KOPT-K1 (cell line): ENCODE data around the gene C1QL1.

Experiments used
- H3K27ac ChIP-seq: fragments of 200-600 bp; sonication (generic); 2 replicates; pipeline ENCODE4 v1.5.1; 2016; ENCODE audit warnings: antibody characterized with exemption, mild to moderate bottlenecking, low read depth, low read length; ENCODE audit not compliant: poor library complexity, severe bottlenecking
- H3K36me3 ChIP-seq: fragments of 200-600 bp; sonication (generic); 2 replicates; pipeline ENCODE4 v1.5.1; 2017; ENCODE audit warnings: antibody characterized with exemption, mild to moderate bottlenecking, low read length, moderate library complexity; ENCODE audit not compliant: insufficient read depth
- H3K9me3 ChIP-seq: fragments of 200-600 bp; sonication (generic); 2 replicates; pipeline ENCODE4 v1.5.1; 2017; ENCODE audit warnings: antibody characterized with exemption, low read length, mild to moderate bottlenecking; ENCODE audit not compliant: insufficient read depth, poor library complexity, severe bottlenecking

Gene C1QL1

GRCh38 chr17:44997733-44998520 is 29.8 kb upstream of the C1QL1 start:
- Histone ChIP-seq H3K27ac (no peak overlapping the region), H3K9me3 (peaks cover 8% of the 10 kb centered on the region), H3K36me3 (no peaks in the 10 kb centered on the region)

GRCh38 chr17:44996304-44996703 is 28.2 kb upstream of the C1QL1 start:
- Histone ChIP-seq H3K27ac (no peak overlapping the region), H3K36me3 (no peaks in the 10 kb centered on the region), H3K9me3 (peaks cover 8% of the 10 kb centered on the region)

- Histone ChIP-seq H3K27ac (no peak overlapping the region), H3K36me3 (no peaks in the 10 kb centered on the region), H3K9me3 (peaks cover 8% of the 10 kb centered on the region)
Observed at GRCh38 chr17:44995436-44996001, 27.4 kb upstream of the C1QL1 start.

DNA sequence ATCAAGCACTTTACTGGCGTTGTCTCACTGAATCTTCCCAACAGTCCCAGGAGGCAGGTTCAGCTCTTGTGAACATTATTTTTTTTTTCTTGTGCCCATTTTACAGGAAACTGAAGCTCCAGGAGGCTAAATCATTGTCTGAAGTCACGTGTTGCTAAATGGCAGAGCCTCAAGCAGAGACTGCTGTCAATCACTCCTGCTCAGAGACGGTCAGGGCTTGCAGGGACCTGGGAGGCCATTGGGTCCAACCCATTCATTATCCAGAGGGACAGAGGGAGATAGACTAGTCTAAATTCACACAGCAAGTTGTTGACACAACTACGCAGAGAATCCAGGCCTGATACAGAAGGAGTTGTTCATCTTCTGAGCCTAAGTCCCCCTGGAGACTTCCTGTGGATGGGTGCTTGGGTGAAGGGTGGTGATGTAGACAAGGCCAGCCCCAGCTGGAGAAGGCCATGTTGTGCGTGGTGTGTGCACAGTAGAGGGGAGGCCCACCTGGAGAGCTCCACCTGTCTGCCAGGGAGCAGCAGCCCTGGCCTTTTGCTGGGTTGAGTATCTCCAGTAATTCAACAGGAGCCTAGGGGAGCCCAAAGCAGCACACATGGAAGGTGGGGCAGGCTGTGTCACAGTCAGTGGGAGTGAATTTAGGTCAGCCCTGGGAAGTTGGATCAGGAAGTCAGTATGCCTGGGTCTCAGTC is 24.3 kb upstream of the C1QL1 start:
- no peaks in the 10 kb centered on the region for H3K36me3 ChIP-seq
- no peaks in the 10 kb centered on the region for H3K9me3 ChIP-seq
- no peak overlapping the region for H3K27ac ChIP-seq

- Histone ChIP-seq H3K9me3 (no peaks in the 10 kb centered on the region), H3K27ac (no peak overlapping the region), H3K36me3 (no peaks in the 10 kb centered on the region)
Observed at GRCh38 chr17:44990994-44991393, 22.9 kb upstream of the C1QL1 start.

DNA sequence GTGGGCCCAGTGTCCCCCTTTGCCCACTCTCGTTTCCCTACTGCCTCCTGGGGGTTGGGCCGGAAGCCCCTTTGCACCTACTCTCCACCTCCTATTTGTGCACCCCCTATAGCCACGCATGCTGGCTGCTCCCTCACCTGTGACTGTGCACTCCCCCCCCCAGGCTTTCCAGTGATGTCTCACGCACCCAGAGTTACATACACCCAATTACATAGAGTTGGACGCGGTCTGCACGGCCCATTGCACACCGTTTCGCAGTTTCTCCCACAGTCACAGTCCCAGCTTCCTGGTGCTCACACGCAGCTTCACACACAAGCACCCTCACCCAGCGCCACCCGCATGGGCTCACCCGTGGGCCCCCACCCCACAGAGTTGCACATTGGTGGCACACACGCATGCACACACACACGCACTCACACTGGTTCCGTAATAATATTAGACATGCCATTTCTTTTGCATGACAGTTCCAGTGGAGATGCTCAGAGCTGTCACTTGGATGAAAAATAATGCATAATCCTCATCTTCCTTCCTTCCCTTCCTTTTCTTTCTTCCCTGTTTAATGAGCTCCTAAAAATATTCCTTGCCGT is 21.5 kb upstream of the C1QL1 start:
- H3K36me3 ChIP-seq: no peaks in the 10 kb centered on the region
- H3K9me3 ChIP-seq: no peaks in the 10 kb centered on the region
- H3K27ac ChIP-seq: no peak overlapping the region

DNA sequence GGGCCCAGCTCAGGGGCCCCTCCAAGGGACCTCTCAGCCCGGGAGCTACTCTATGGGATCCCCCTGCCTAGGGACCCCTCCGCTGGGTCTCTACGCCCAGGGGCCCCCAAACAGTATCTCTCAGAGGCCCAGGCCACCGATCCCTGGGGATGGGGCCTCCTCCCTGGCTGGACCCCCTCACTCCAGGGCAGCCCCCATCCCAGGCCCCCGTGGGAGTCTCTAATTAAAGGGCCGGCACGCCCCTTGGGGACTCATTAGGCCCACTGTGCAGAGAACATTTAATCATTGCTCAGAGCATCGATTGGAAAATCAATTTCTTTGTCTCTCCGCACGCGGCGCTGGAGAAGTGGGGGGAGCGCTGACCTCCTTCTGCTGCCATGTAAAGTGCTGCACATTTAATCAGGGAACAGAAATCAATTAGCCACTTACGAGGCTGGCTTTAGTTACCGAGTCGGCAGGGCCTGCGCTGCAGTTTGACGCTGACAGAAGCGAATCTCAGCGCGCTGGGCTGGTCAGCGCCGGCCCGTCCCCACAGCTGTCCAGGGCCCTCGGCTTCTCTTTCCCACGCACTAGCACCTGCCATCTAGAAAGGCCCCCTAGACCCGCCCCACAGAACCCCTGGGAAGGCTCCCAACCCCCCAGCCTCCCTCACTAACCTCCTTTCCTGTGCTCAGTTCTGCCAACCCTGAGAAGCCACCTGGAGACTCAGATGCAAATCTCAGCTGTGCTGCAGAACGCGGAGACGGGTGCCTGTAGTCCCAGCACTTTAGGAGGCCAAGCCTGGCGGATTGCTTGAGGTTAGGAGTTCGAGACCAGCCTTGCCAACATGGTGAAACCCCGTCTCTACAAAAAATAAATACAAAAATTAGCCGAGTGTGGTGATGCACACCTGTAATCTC is 20.2 kb upstream of the C1QL1 start:
- Histone ChIP-seq H3K9me3 (no peaks in the 10 kb centered on the region), H3K36me3 (no peaks in the 10 kb centered on the region), H3K27ac (no peak overlapping the region)

- H3K27ac ChIP-seq: no peak overlapping the region
- no peaks in the 10 kb centered on the region for H3K9me3 ChIP-seq
- H3K36me3 ChIP-seq: no peaks in the 10 kb centered on the region
Observed at GRCh38 chr17:44983563-44983962, 15.5 kb upstream of the C1QL1 start.

GRCh38 chr17:44982113-44982702 is 14.1 kb upstream of the C1QL1 start:
- H3K9me3 ChIP-seq: no peaks in the 10 kb centered on the region
- no peaks in the 10 kb centered on the region for H3K36me3 ChIP-seq
- H3K27ac ChIP-seq: no peak overlapping the region

DNA sequence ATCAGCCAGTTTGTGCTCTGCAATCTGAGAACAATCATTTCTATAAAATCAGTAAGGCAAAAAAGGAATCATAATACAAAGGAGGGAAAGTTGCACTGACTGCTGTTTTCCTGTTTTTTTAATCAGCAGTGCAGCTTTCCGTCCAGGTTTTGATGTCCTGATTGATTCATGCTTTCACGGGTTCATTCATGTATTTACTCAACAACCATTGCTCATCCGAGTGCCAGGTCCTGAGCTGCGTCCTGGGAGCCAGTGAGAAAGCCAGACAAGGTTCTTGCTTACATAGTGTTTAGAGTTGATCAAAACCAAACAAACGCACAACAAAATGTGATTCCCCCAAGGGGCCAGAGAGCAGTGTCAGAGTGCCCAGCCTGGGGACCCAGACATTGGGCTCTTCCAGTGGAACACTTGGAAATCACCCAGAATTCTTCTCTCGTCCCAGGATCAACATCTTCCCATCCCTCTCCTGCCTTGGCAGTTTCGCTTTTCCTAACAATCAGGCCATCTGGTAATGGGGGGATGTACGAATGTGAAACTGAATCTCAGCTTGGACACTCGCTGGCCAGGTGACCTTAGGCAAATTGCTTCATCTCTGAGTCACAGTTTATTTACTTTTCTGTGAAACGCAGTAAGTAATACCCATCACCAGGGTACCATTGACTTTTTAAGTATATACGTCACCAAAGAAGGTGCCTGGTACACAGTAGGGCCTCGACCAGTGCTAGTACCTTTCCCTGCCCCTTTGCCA is 13.3 kb upstream of the C1QL1 start:
- Histone ChIP-seq H3K36me3 (no peaks in the 10 kb centered on the region), H3K9me3 (no peaks in the 10 kb centered on the region), H3K27ac (no peak overlapping the region)

DNA sequence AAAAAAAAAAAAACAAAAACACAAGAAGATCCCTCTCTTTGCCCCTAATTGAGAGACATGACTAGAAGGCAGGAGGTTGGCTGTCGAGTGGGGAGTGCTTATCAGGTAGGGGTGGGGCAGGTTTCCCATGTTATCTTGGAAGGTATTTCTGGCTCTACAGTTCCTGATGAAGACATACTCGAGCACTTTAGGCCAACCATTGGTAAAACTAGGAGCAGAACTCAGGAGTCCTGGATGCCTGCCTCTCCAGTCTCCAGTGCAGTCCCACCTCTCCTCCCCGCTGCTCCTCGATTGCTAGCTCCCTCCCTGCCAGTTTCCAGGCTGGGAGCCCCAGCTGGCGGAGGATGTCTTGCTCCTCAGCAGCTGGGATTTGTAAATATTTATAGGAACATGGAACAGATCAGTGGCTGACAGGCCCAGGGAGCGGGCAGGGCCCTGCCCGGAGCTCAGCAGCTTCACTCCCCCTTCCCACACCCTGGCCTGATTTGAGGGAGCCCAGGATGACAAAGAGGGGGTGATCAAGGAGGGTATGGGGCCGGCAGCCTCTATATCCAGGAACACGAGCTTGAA is 11.4 kb upstream of the C1QL1 start:
- Histone ChIP-seq H3K27ac (no peak overlapping the region), H3K36me3 (no peaks in the 10 kb centered on the region), H3K9me3 (no peaks in the 10 kb centered on the region)

GRCh38 chr17:44978807-44979206 is 10.7 kb upstream of the C1QL1 start:
- H3K9me3 ChIP-seq: no peaks in the 10 kb centered on the region
- no peaks in the 10 kb centered on the region for H3K36me3 ChIP-seq
- H3K27ac ChIP-seq: no peak overlapping the region

GRCh38 chr17:44977814-44978550 is 9.9 kb upstream of the C1QL1 start:
- Histone ChIP-seq H3K9me3 (no peaks in the 10 kb centered on the region), H3K36me3 (no peaks in the 10 kb centered on the region), H3K27ac (no peak overlapping the region)
